Measurements from ENCODE around the gene S1PR5. TPM values are rescaled to one million over a fixed set of nuclear protein-coding genes. Genes with fewer than 3 reads are reported as not detected.
"Not testable (repeated sequence)": the region's sequence is repeated elsewhere in the genome, so short reads cannot be mapped to it uniquely, and the experiment has no call there.

The S1PR5 gene
- total RNA-seq, 2 donors from 2014 or later: 1.2 to 5.1 TPM

GRCh38 chr19:10533646-10534386 lies 16.6 kb upstream of the S1PR5 start:
- Histone ChIP-seq H3K27ac (ENCODE audit: low read depth, low read length) (no peak overlapping the region), H3K4me1 (ENCODE audit: control insufficient read depth, insufficient read depth, low read length) (no peaks in the 10 kb centered on the region), H3K4me3 (ENCODE audit: low read length) (no peak overlapping the region), H3K36me3 (ENCODE audit: control insufficient read depth, insufficient read depth, low read length) (no peaks in the 10 kb centered on the region), H3K9ac (ENCODE audit: extremely low read depth, low read length, poor library complexity, severe bottlenecking) (no peak overlapping the region), H3K27me3 (ENCODE audit: control insufficient read depth, insufficient read depth, low read length, poor library complexity, severe bottlenecking) (no peaks in the 10 kb centered on the region), H3K9me3 (ENCODE audit: control insufficient read depth, low read length) (peaks cover 5% of the 10 kb centered on the region)
- Mint-ChIP-seq H3K4me3 (no peak overlapping the region), H3K27ac (no peak overlapping the region), H3K4me1 (no peaks in the 10 kb centered on the region), H3K36me3 (ENCODE audit: low read depth) (no peaks in the 10 kb centered on the region), H3K27me3 (ENCODE audit: insufficient read depth) (peaks cover 15% of the 10 kb centered on the region), H3K9me3 (no peaks in the 10 kb centered on the region)
- 88% methylated on average over 9 to 10 of the region's 10 CpGs for WGBS, 2 experiments (ENCODE audit: insufficient coverage in 1 of 2, insufficient read length in 1 of 2)
- DNase-seq: no peak
- no peak for TF ChIP-seq CTCF (conservative IDR thresholded peaks at IDR 0.05)

GRCh38 chr19:10532457-10532856 lies 15.2 kb upstream of the S1PR5 start:
- Histone ChIP-seq H3K4me1 (ENCODE audit: control insufficient read depth, insufficient read depth, low read length) (no peaks in the 10 kb centered on the region), H3K27me3 (ENCODE audit: control insufficient read depth, insufficient read depth, low read length, poor library complexity, severe bottlenecking) (no peaks in the 10 kb centered on the region), H3K27ac (ENCODE audit: low read depth, low read length) (no peak overlapping the region), H3K4me3 (ENCODE audit: low read length) (no peak overlapping the region), H3K9ac (ENCODE audit: extremely low read depth, low read length, poor library complexity, severe bottlenecking) (no peak overlapping the region), H3K9me3 (ENCODE audit: control insufficient read depth, low read length) (peaks cover 5% of the 10 kb centered on the region), H3K36me3 (ENCODE audit: control insufficient read depth, insufficient read depth, low read length) (no peaks in the 10 kb centered on the region)
- Mint-ChIP-seq H3K27me3 (ENCODE audit: insufficient read depth) (peaks cover 9% of the 10 kb centered on the region), H3K4me3 (no peak overlapping the region), H3K9me3 (no peaks in the 10 kb centered on the region), H3K27ac (no peak overlapping the region), H3K36me3 (ENCODE audit: low read depth) (no peaks in the 10 kb centered on the region), H3K4me1 (no peaks in the 10 kb centered on the region)
- WGBS, 2 experiments (ENCODE audit: insufficient coverage in 1 of 2, insufficient read length in 1 of 2): 78 to 90% methylated on average over 1 of the region's 1 CpG
- TF ChIP-seq CTCF (conservative IDR thresholded peaks at IDR 0.05): no peak
- DNase-seq: no peak

DNA sequence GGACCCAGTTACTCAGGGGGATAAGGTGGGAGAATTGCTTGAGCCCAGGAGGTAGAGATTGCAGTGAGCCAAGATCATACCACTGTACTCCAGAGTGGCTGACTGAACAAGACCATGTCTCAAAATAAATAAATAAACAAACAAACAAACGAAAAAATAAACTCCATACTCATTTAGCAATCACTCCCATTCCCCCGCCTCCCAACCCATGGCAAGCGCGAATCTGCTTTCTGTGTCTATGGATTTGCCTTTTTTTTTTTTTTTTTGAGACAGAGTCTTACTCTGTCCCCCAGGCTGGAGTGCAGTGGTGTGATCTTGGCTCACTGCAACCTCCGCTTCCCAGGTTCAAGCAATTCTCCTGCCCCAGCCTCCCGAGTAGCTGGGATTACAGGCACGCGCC lies 9.6 kb upstream of the S1PR5 start:
- not testable (repeated sequence) for H3K4me1 Mint-ChIP-seq; H3K9ac ChIP-seq (ENCODE audit: extremely low read depth, low read length, poor library complexity, severe bottlenecking); H3K4me1 ChIP-seq (ENCODE audit: control insufficient read depth, insufficient read depth, low read length); H3K9me3 ChIP-seq (ENCODE audit: control insufficient read depth, low read length); H3K27me3 Mint-ChIP-seq (ENCODE audit: insufficient read depth); H3K27me3 ChIP-seq (ENCODE audit: control insufficient read depth, insufficient read depth, low read length, poor library complexity, severe bottlenecking); H3K4me3 Mint-ChIP-seq; H3K4me3 ChIP-seq (ENCODE audit: low read length); H3K9me3 Mint-ChIP-seq; DNase-seq; H3K27ac ChIP-seq (ENCODE audit: low read depth, low read length); H3K27ac Mint-ChIP-seq; H3K36me3 Mint-ChIP-seq (ENCODE audit: low read depth); H3K36me3 ChIP-seq (ENCODE audit: control insufficient read depth, insufficient read depth, low read length)
- WGBS, 2 experiments (ENCODE audit: insufficient coverage in 1 of 2, insufficient read length in 1 of 2): 94% methylated on average over 8 of the region's 8 CpGs; no CpG with 5 or more reads in 1 of the 2 experiments

- H3K36me3 Mint-ChIP-seq (ENCODE audit: low read depth): no peaks in the 10 kb centered on the region
- H3K36me3 ChIP-seq (ENCODE audit: control insufficient read depth, insufficient read depth, low read length): no peaks in the 10 kb centered on the region
- no peak overlapping the region for H3K27ac ChIP-seq (ENCODE audit: low read depth, low read length)
- H3K4me1 ChIP-seq (ENCODE audit: control insufficient read depth, insufficient read depth, low read length): no peaks in the 10 kb centered on the region
- H3K27me3 ChIP-seq (ENCODE audit: control insufficient read depth, insufficient read depth, low read length, poor library complexity, severe bottlenecking): no peaks in the 10 kb centered on the region
- no peak overlapping the region for H3K4me3 ChIP-seq (ENCODE audit: low read length)
- H3K4me3 Mint-ChIP-seq: no peak overlapping the region
- no peaks in the 10 kb centered on the region for H3K4me1 Mint-ChIP-seq
- H3K9me3 Mint-ChIP-seq: no peaks in the 10 kb centered on the region
- peaks cover 5% of the 10 kb centered on the region for H3K27me3 Mint-ChIP-seq (ENCODE audit: insufficient read depth)
- no peak for DNase-seq
- no peaks in the 10 kb centered on the region for H3K9me3 ChIP-seq (ENCODE audit: control insufficient read depth, low read length)
- WGBS, 2 experiments (ENCODE audit: insufficient coverage in 1 of 2, insufficient read length in 1 of 2): 88 to 97% methylated on average over 6 of the region's 7 CpGs
- no peak overlapping the region for H3K27ac Mint-ChIP-seq
- no peak overlapping the region for H3K9ac ChIP-seq (ENCODE audit: extremely low read depth, low read length, poor library complexity, severe bottlenecking)
- no peak for TF ChIP-seq CTCF (conservative IDR thresholded peaks at IDR 0.05)
Observed at GRCh38 chr19:10525636-10526035, 8.4 kb upstream of the S1PR5 start.
